Loucy (cell line): ENCODE measurements around the gene TECTB.

Experiments
- H2AFZ ChIP-seq: fragments of 200-600 bp; sonication (generic); 2 replicates; pipeline ENCODE4 v1.6.0; 2016; ENCODE audit warnings: antibody characterized with exemption, mild to moderate bottlenecking, low read length, moderate library complexity
- H3F3A ChIP-seq: fragments of 200-600 bp; 2 replicates; pipeline ENCODE4 v1.6.0; 2016; ENCODE audit warnings: antibody characterized with exemption, low read depth, mild to moderate bottlenecking
- H3K27me3 ChIP-seq: fragments of 200-600 bp; sonication (generic); 2 replicates; pipeline ENCODE4 v1.6.1; 2014; ENCODE audit warnings: low read length, mild to moderate bottlenecking; ENCODE audit not compliant: insufficient read depth, poor library complexity, severe bottlenecking
- H3K36me3 ChIP-seq: fragments of 200-600 bp; sonication (generic); 2 replicates; pipeline ENCODE4 v1.6.1; 2016; ENCODE audit warnings: low read length; ENCODE audit not compliant: insufficient read depth
- H3K4me1 ChIP-seq: fragments of 200-600 bp; sonication (generic); 2 replicates; pipeline ENCODE4 v1.5.1; 2014; ENCODE audit warnings: low read length, mild to moderate bottlenecking; ENCODE audit not compliant: insufficient read depth, poor library complexity, severe bottlenecking
- H3K4me2 ChIP-seq: fragments of 200-600 bp; sonication (generic); 2 replicates; pipeline ENCODE4 v1.6.0; 2014; ENCODE audit warnings: antibody characterized with exemption, low read length, low read depth, mild to moderate bottlenecking; ENCODE audit not compliant: poor library complexity, severe bottlenecking
- H3K4me3 ChIP-seq: fragments of 200-600 bp; sonication (generic); 2 replicates; pipeline ENCODE4 v1.5.1; 2014; ENCODE audit warnings: low read length, mild to moderate bottlenecking, mixed read lengths; ENCODE audit not compliant: poor library complexity, severe bottlenecking
- H3K79me2 ChIP-seq: fragments of 200-600 bp; sonication (generic); 2 replicates; pipeline ENCODE4 v1.6.1; 2014; ENCODE audit warnings: low read length; ENCODE audit not compliant: insufficient read depth
- H3K9ac ChIP-seq: fragments of 200-600 bp; sonication (generic); 2 replicates; pipeline ENCODE4 v1.6.0; 2014; ENCODE audit warnings: mild to moderate bottlenecking, low read depth, low read length, moderate library complexity; ENCODE audit not compliant: poor library complexity, severe bottlenecking
- H3K9me2 ChIP-seq: fragments of 200-600 bp; sonication (generic); replicated peaks from 2 replicates; pipeline ENCODE4 v1.6.1; 2016; ENCODE audit warnings: low read depth, low read length, mixed read lengths
- H3K9me3 ChIP-seq: fragments of 200-600 bp; sonication (generic); 2 replicates; pipeline ENCODE4 v1.6.1; 2014; ENCODE audit warnings: mild to moderate bottlenecking, antibody characterized with exemption, low read length, low read depth; ENCODE audit not compliant: insufficient read depth
- H4K20me1 ChIP-seq: fragments of 200-600 bp; sonication (generic); 2 replicates; pipeline ENCODE4 v1.6.0; 2014; ENCODE audit warnings: antibody characterized with exemption, low read length, mild to moderate bottlenecking; ENCODE audit not compliant: insufficient read depth, poor library complexity, severe bottlenecking
- CTCF ChIP-seq: fragments of 200-600 bp; sonication (generic); conservative IDR thresholded peaks from 2 replicates; pipeline ENCODE4 v1.5.1; 2014; ENCODE audit warnings: mild to moderate bottlenecking, antibody characterized with exemption, low read length
- EZH2phosphoT487 ChIP-seq: fragments of 200-600 bp; IDR thresholded peaks from 2 replicates; pipeline ENCODE4 v1.6.1; 2018; ENCODE audit warnings: antibody characterized with exemption, mild to moderate bottlenecking, moderate library complexity, borderline replicate concordance

TECTB gene

GRCh38 chr10:112244197-112244596 is 39.0 kb upstream of the TECTB start:
- H3F3A ChIP-seq: no peaks in the 10 kb centered on the region
- no peaks in the 10 kb centered on the region for H4K20me1 ChIP-seq
- H3K4me1 ChIP-seq: no peaks in the 10 kb centered on the region
- no peak overlapping the region for H3K4me3 ChIP-seq
- H3K79me2 ChIP-seq: no peaks in the 10 kb centered on the region
- no peak overlapping the region for H3K4me2 ChIP-seq
- no peaks in the 10 kb centered on the region for H3K9me2 ChIP-seq
- no peak for TF ChIP-seq CTCF
- TF ChIP-seq EZH2phosphoT487: no peak
- no peak overlapping the region for H2AFZ ChIP-seq
- H3K9ac ChIP-seq: no peak overlapping the region
- H3K9me3 ChIP-seq: peaks cover 11% of the 10 kb centered on the region; the same call in 1 of the 2 replicates
- no peaks in the 10 kb centered on the region for H3K27me3 ChIP-seq
- H3K36me3 ChIP-seq: no peaks in the 10 kb centered on the region

GRCh38 chr10:112247791-112248190 is 35.4 kb upstream of the TECTB start:
- H3K9me2 ChIP-seq: no peaks in the 10 kb centered on the region
- TF ChIP-seq EZH2phosphoT487 (no peak), CTCF (no peak)
- H4K20me1 ChIP-seq: no peaks in the 10 kb centered on the region
- H3K27me3 ChIP-seq: no peaks in the 10 kb centered on the region
- H3K4me2 ChIP-seq: no peak overlapping the region
- H3K4me1 ChIP-seq: no peaks in the 10 kb centered on the region
- no peak overlapping the region for H3K9ac ChIP-seq
- no peak overlapping the region for H2AFZ ChIP-seq
- H3F3A ChIP-seq: no peaks in the 10 kb centered on the region
- no peaks in the 10 kb centered on the region; the same call in 1 of the 2 replicates for H3K9me3 ChIP-seq
- no peak overlapping the region for H3K4me3 ChIP-seq
- H3K36me3 ChIP-seq: no peaks in the 10 kb centered on the region
- H3K79me2 ChIP-seq: no peaks in the 10 kb centered on the region

- Histone ChIP-seq H2AFZ (no peak overlapping the region), H3F3A (no peaks in the 10 kb centered on the region), H3K9me2 (no peaks in the 10 kb centered on the region), H3K36me3 (no peaks in the 10 kb centered on the region), H3K79me2 (no peaks in the 10 kb centered on the region), H3K9me3 (no peaks in the 10 kb centered on the region; the same call in 1 of the 2 replicates), H3K4me3 (no peak overlapping the region), H4K20me1 (no peaks in the 10 kb centered on the region), H3K9ac (no peak overlapping the region), H3K4me1 (no peaks in the 10 kb centered on the region), H3K4me2 (no peak overlapping the region), H3K27me3 (no peaks in the 10 kb centered on the region)
- TF ChIP-seq EZH2phosphoT487 (no peak), CTCF (no peak)
Measured at GRCh38 chr10:112248584-112249295, 34.5 kb upstream of the TECTB start.
